Adrenal gland (tissue), 5 donors: Measurements from ENCODE around the gene BUD13.

Experiments used
- POLR2A ChIP-seq, 2 donors: fragments of 450-650 bp; IDR thresholded peaks; one replicate each; pipeline ENCODE4 v1.6.1; 2017; ENCODE audit warnings: antibody characterized with exemption in 2 of 2, mild to moderate bottlenecking in 2 of 2, moderate library complexity in 1 of 2
- TF ChIP-seq, protein P1 (sequence below), 6 experiments: fragments of 450-650 bp in 4 of 6; fragments of 200-600 bp in 2 of 6; sonication (generic) in 1 of 6; IDR thresholded peaks; 1 replicate in 5 of 6; 2 replicates in 1 of 6; pipeline versions ENCODE4 v1.5.1 to v1.8.0; 2016 to 2021; ENCODE audit warnings: antibody characterized with exemption in 6 of 6, mild to moderate bottlenecking in 2 of 6, moderate library complexity in 1 of 6
- donor health status: DM: no; HTN: no; CAD: no.

DNA sequence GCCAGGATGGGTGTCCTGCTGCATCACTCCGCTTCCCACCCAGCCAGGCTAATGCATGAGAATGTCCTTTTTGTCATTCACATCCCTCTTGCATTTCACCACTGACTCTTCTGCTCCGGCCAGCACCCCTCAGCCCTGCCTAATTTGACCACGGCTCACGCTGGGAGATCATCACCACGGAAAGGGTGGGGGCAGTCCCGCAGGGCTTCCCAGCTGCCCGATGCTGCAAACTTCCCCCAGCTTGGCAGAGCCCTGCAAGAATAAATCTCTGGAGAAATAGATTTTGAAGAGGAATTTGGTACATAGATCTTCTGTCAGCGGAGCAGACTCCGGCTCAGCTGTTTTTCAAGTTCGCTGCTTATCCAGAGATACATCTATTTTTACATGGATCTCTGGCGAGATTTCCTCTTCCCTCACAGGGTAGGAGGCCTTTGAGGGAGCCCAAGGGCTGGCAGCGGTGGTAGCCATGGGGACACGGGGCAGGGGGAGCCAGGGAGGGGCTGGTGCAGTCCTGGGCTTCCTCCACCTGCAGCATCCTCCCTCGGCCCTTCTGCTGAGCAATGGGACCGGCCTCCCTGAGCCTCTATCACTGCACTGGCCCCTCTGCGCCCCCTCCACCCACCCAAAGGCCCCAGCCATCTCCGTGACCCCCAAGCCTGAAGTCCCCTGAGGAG, 62.6 kb downstream of the BUD13 start:
- TF ChIP-seq POLR2A (IDR thresholded peaks at IDR 0.05), result no peak
- TF ChIP-seq, protein P1, sequence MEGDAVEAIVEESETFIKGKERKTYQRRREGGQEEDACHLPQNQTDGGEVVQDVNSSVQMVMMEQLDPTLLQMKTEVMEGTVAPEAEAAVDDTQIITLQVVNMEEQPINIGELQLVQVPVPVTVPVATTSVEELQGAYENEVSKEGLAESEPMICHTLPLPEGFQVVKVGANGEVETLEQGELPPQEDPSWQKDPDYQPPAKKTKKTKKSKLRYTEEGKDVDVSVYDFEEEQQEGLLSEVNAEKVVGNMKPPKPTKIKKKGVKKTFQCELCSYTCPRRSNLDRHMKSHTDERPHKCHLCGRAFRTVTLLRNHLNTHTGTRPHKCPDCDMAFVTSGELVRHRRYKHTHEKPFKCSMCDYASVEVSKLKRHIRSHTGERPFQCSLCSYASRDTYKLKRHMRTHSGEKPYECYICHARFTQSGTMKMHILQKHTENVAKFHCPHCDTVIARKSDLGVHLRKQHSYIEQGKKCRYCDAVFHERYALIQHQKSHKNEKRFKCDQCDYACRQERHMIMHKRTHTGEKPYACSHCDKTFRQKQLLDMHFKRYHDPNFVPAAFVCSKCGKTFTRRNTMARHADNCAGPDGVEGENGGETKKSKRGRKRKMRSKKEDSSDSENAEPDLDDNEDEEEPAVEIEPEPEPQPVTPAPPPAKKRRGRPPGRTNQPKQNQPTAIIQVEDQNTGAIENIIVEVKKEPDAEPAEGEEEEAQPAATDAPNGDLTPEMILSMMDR (IDR thresholded peaks at IDR 0.05), result no peak
